NB4 (cell line): ENCODE data around the gene COL23A1.

Source experiments
- DNase-seq: peaks from one replicate; pipeline ENCODE4 v3.0.0; 2010; ENCODE audit warnings: low read depth
- H3K4me3 ChIP-seq: one replicate; pipeline ENCODE4 v1.5.1; 2011; ENCODE audit warnings: mild to moderate bottlenecking, low read depth, low read length, moderate library complexity
- CTCF ChIP-seq: IDR thresholded peaks from one replicate; pipeline ENCODE4 v1.5.1; 2012; ENCODE audit warnings: low read depth, low read length
- MAX ChIP-seq: IDR thresholded peaks from 2 replicates; pipeline ENCODE4 v1.6.1; 2011; ENCODE audit warnings: low read depth, low read length
- MYC ChIP-seq: IDR thresholded peaks from 2 replicates; pipeline ENCODE4 v1.6.1; 2011; ENCODE audit warnings: low read depth, low read length
- POLR2A ChIP-seq: IDR thresholded peaks from 2 replicates; pipeline ENCODE4 v1.6.1; 2011; ENCODE audit warnings: mild to moderate bottlenecking; ENCODE audit not compliant: insufficient read length; ENCODE audit errors: extremely low read depth

The COL23A1 gene

GRCh38 chr5:178434016-178434761, 156.0 kb downstream of the COL23A1 start:
- TF ChIP-seq MAX (no peak), CTCF (no peak), MYC (no peak), POLR2A (no peak)
- no peak overlapping the region for H3K4me3 ChIP-seq

GRCh38 chr5:178433273-178433775, 156.9 kb downstream of the COL23A1 start:
- no peak for DNase-seq
- no peak overlapping the region for H3K4me3 ChIP-seq
- TF ChIP-seq POLR2A, result no peak
- TF ChIP-seq MAX, result no peak
- TF ChIP-seq CTCF, result no peak
- no peak for TF ChIP-seq MYC

More at GRCh38 chr5:178434016-178434761, 156.0 kb downstream of the COL23A1 start:
- no peak for DNase-seq

- TF ChIP-seq CTCF (no peak), POLR2A (no peak), MAX (no peak), MYC (no peak)
- no peak for DNase-seq
- no peak overlapping the region for H3K4me3 ChIP-seq
Observed at GRCh38 chr5:178432421-178433272, 157.5 kb downstream of the COL23A1 start.

GRCh38 chr5:178431782-178432165, 158.4 kb downstream of the COL23A1 start:
- no peak for DNase-seq
- no peak overlapping the region for H3K4me3 ChIP-seq
- TF ChIP-seq MYC, result no peak
- no peak for TF ChIP-seq CTCF
- no peak for TF ChIP-seq POLR2A
- TF ChIP-seq MAX, result no peak

GRCh38 chr5:178431063-178431781, 159.0 kb downstream of the COL23A1 start:
- no peak overlapping the region for H3K4me3 ChIP-seq
- no peak for DNase-seq
- TF ChIP-seq CTCF, result no peak
- no peak for TF ChIP-seq POLR2A
- no peak for TF ChIP-seq MAX
- TF ChIP-seq MYC, result no peak
